Measurements from ENCODE around the gene PLEKHA7.
"Not testable (repeated sequence)": the region's sequence is repeated elsewhere in the genome, so short reads cannot be mapped to it uniquely, and the experiment has no call there.

The PLEKHA7 gene

GRCh38 chr11:16902182-16902581, 112.0 kb downstream of the PLEKHA7 start:
- DNase-seq, result no peak

- DNase-seq, result no peak
Measured at GRCh38 chr11:16900491-16900890, 113.7 kb downstream of the PLEKHA7 start.

GRCh38 chr11:16899708-16900303, 114.4 kb downstream of the PLEKHA7 start:
- no peak for DNase-seq

GRCh38 chr11:16898274-16898985, 115.8 kb downstream of the PLEKHA7 start:
- DNase-seq, result no peak

- DNase-seq, result peak; percentile 98
Measured at GRCh38 chr11:16897470-16898061, 116.6 kb downstream of the PLEKHA7 start.

GRCh38 chr11:16896729-16897469, 117.3 kb downstream of the PLEKHA7 start:
- no peak for DNase-seq

- DNase-seq, result no peak
Measured at GRCh38 chr11:16895306-16895705, 118.9 kb downstream of the PLEKHA7 start.

GRCh38 chr11:16893456-16894066, 120.7 kb downstream of the PLEKHA7 start:
- DNase-seq, result no peak

- no peak for DNase-seq
Measured at GRCh38 chr11:16891964-16892363, 122.2 kb downstream of the PLEKHA7 start.

GRCh38 chr11:16891165-16891564, 123.0 kb downstream of the PLEKHA7 start:
- DNase-seq, result no peak

- DNase-seq, result no peak
Measured at GRCh38 chr11:16890442-16890841, 123.8 kb downstream of the PLEKHA7 start.

- DNase-seq, result no peak
Measured at GRCh38 chr11:16889905-16890304, 124.3 kb downstream of the PLEKHA7 start.

GRCh38 chr11:16889010-16889409, 125.2 kb downstream of the PLEKHA7 start:
- not testable (repeated sequence) for DNase-seq

- not testable (repeated sequence) for DNase-seq
Measured at GRCh38 chr11:16887887-16888286, 126.3 kb downstream of the PLEKHA7 start.

- DNase-seq, result peak; percentile 46
Measured at GRCh38 chr11:16883174-16883573, 131.0 kb downstream of the PLEKHA7 start.

- no peak for DNase-seq
Measured at GRCh38 chr11:16881766-16882165, 132.4 kb downstream of the PLEKHA7 start.

- peak; percentile 29 for DNase-seq
Measured at GRCh38 chr11:16881074-16881709, 133.0 kb downstream of the PLEKHA7 start.

GRCh38 chr11:16880184-16880801, 133.9 kb downstream of the PLEKHA7 start:
- DNase-seq, result no peak

GRCh38 chr11:16879690-16880089, 134.5 kb downstream of the PLEKHA7 start:
- DNase-seq, result no peak

GRCh38 chr11:16876837-16877236, 137.4 kb downstream of the PLEKHA7 start:
- DNase-seq, result no peak

GRCh38 chr11:16876053-16876752, 138.0 kb downstream of the PLEKHA7 start:
- no peak for DNase-seq
